H1 (cell line): ENCODE results near the gene AMMECR1L. TPM values are rescaled to one million over a fixed set of nuclear protein-coding genes. Genes with fewer than 3 reads are reported as not detected.

Source experiments
- CTCF ChIA-PET: fragments of 300-600 bp; sonication (Branson Sonifier 250); formaldehyde crosslinking; loops from one replicate; lab custom pipeline; 2021; ENCODE audit not compliant: partially characterized antibody; lab: Charles Lee
- POLR2A ChIA-PET: fragments of 300-600 bp; sonication (Branson Sonifier 250); formaldehyde crosslinking; loops from one replicate; lab custom pipeline; 2021; ENCODE audit warnings: inconsistent platforms; ENCODE audit not compliant: partially characterized antibody; lab: Charles Lee
- DNase-seq, 2 experiments: peaks; one replicate each; pipeline versions ENCODE4 v3.0.0 to v3.0.0-alpha.2; 2010 to 2022; ENCODE audit warnings: low spot score in 2 of 2, low read depth in 1 of 2, mixed read lengths in 1 of 2
- FAIRE-seq: peaks from 2 replicates; lab custom pipeline; 2011; peaks lifted over from hg19 to GRCh38; lab: Jason Lieb, UNC
- H2AFZ ChIP-seq: 2 replicates; pipeline ENCODE4 v1.8.1; 2012; ENCODE audit warnings: low read length, inconsistent platforms
- H2AK5ac ChIP-seq: 2 replicates; pipeline ENCODE4 v1.6.1; 2013; ENCODE audit warnings: low read depth, low read length
- H2BK120ac ChIP-seq: replicated peaks from 2 replicates; pipeline ENCODE3; 2013; ENCODE audit warnings: low read depth, low read length, inconsistent platforms
- H2BK12ac ChIP-seq: 2 replicates; pipeline ENCODE4 v1.6.1; 2013; ENCODE audit warnings: low read depth, low read length
- H2BK15ac ChIP-seq: 2 replicates; pipeline ENCODE4 v1.6.1; 2013; ENCODE audit warnings: low read length
- H2BK20ac ChIP-seq: 2 replicates; pipeline ENCODE4 v1.6.1; 2013; ENCODE audit warnings: low read length
- H2BK5ac ChIP-seq: 2 replicates; pipeline ENCODE4 v1.6.1; 2013; ENCODE audit warnings: low read depth, low read length
- H3K14ac ChIP-seq: 2 replicates; pipeline ENCODE4 v1.6.1; 2013; ENCODE audit warnings: inconsistent platforms; ENCODE audit not compliant: insufficient read length
- H3K18ac ChIP-seq: 2 replicates; pipeline ENCODE4 v1.6.1; 2013; ENCODE audit warnings: low read length; ENCODE audit errors: extremely low read depth
- H3K23ac ChIP-seq: 2 replicates; pipeline ENCODE4 v1.6.1; 2013; ENCODE audit warnings: inconsistent platforms; ENCODE audit not compliant: insufficient read length
- H3K23me2 ChIP-seq: 2 replicates; pipeline ENCODE4 v1.6.1; 2013; ENCODE audit warnings: low read depth, low read length
- H3K27ac ChIP-seq: 2 replicates; pipeline ENCODE4 v1.6.1; 2011; ENCODE audit warnings: low read depth, low read length, inconsistent platforms
- H3K27me3 ChIP-seq, 4 experiments: replicated peaks in 1 of 4; 1 replicate in 1 of 4; 2 replicates in 3 of 4; pipeline versions ENCODE4 v1.6.1 to v1.8.1; 2011 to 2013; ENCODE audit warnings: low read length in 3 of 4, mild to moderate bottlenecking in 3 of 4, inconsistent platforms in 2 of 4, mixed read lengths in 2 of 4, moderate library complexity in 1 of 4; ENCODE audit not compliant: control insufficient read depth in 3 of 4, insufficient read depth in 3 of 4; ENCODE audit errors: extremely low read depth in 1 of 4
- H3K36me3 ChIP-seq, 4 experiments: 2 replicates each; pipeline versions ENCODE4 v1.6.1 to v1.8.1; 2011 to 2013; ENCODE audit warnings: mild to moderate bottlenecking in 4 of 4, low read length in 3 of 4, moderate library complexity in 2 of 4, control low read depth in 1 of 4, inconsistent platforms in 1 of 4; ENCODE audit not compliant: insufficient read depth in 4 of 4, control insufficient read depth in 2 of 4
- H3K4ac ChIP-seq: replicated peaks from 2 replicates; pipeline ENCODE3; 2013; ENCODE audit warnings: low read length, low read depth, mixed read lengths, inconsistent platforms; ENCODE audit not compliant: insufficient read length
- H3K4me1 ChIP-seq, 4 experiments: replicated peaks in 1 of 4; 1 replicate in 1 of 4; 2 replicates in 3 of 4; pipeline versions ENCODE4 v1.6.1 to v1.8.1; 2011 to 2013; ENCODE audit warnings: low read length in 3 of 4, inconsistent platforms in 2 of 4, mixed read lengths in 1 of 4; ENCODE audit not compliant: insufficient read depth in 4 of 4, control insufficient read depth in 3 of 4
- H3K4me2 ChIP-seq, 2 experiments: 2 replicates each; pipeline versions ENCODE4 v1.6.1 to v1.8.1; 2011 to 2013; ENCODE audit warnings: low read depth in 2 of 2, low read length in 2 of 2, control low read depth in 1 of 2, inconsistent platforms in 1 of 2, mild to moderate bottlenecking in 1 of 2; ENCODE audit not compliant: insufficient read depth in 1 of 2
- H3K4me3 ChIP-seq, 4 experiments: fragments of 200-600, 300-600 bp in 1 of 4; sonication (generic), shearing (Covaris generic), sonication (Bioruptor Twin) in 1 of 4; 2 replicates each; pipeline versions ENCODE4 v1.5.1 to v1.8.1; 2011 to 2016; ENCODE audit warnings: low read length in 4 of 4, low read depth in 3 of 4, control low read depth in 2 of 4, inconsistent platforms in 2 of 4, mild to moderate bottlenecking in 2 of 4, mixed read lengths in 1 of 4, moderate library complexity in 1 of 4; ENCODE audit not compliant: insufficient read depth in 2 of 4; ENCODE audit errors: extremely low read depth in 1 of 4
- H3K56ac ChIP-seq: replicated peaks from 2 replicates; pipeline ENCODE3; 2013; ENCODE audit warnings: low read depth, mild to moderate bottlenecking, mixed read lengths, low read length, inconsistent platforms; ENCODE audit not compliant: insufficient read length
- H3K79me1 ChIP-seq: 2 replicates; pipeline ENCODE4 v1.6.1; 2013; ENCODE audit warnings: low read depth, low read length, control low read depth
- H3K79me2 ChIP-seq, 2 experiments: 2 replicates each; pipeline versions ENCODE4 v1.6.1 to v1.8.1; 2012 to 2013; ENCODE audit warnings: low read length in 2 of 2, mild to moderate bottlenecking in 2 of 2, inconsistent platforms in 1 of 2; ENCODE audit not compliant: insufficient read depth in 2 of 2, control insufficient read depth in 1 of 2
- H3K9ac ChIP-seq, 4 experiments: replicated peaks in 1 of 4; 1 replicate in 1 of 4; 2 replicates in 3 of 4; pipeline versions ENCODE4 v1.6.1 to v1.8.1; 2011 to 2013; ENCODE audit warnings: low read depth in 3 of 4, low read length in 3 of 4, control low read depth in 2 of 4, mild to moderate bottlenecking in 2 of 4, moderate library complexity in 2 of 4, inconsistent platforms in 1 of 4; ENCODE audit errors: extremely low read depth in 1 of 4
- H3K9me3 ChIP-seq, 2 experiments: 2 replicates each; pipeline versions ENCODE4 v1.6.1 to v1.8.1; 2012 to 2013; ENCODE audit warnings: mild to moderate bottlenecking in 2 of 2, moderate library complexity in 2 of 2, control low read depth in 1 of 2, inconsistent platforms in 1 of 2, low read depth in 1 of 2, low read length in 1 of 2, mixed read lengths in 1 of 2; ENCODE audit not compliant: insufficient read depth in 2 of 2
- H4K20me1 ChIP-seq, 2 experiments: replicated peaks in 1 of 2; 2 replicates each; pipeline versions ENCODE3 to v1.8.1; 2011 to 2013; ENCODE audit warnings: inconsistent platforms in 2 of 2, low read length in 2 of 2, mild to moderate bottlenecking in 1 of 2; ENCODE audit not compliant: insufficient read depth in 2 of 2, control insufficient read depth in 1 of 2
- H4K5ac ChIP-seq: 2 replicates; pipeline ENCODE4 v1.6.1; 2013; ENCODE audit warnings: low read length, low read depth, mixed read lengths, inconsistent platforms; ENCODE audit not compliant: insufficient read length
- H4K8ac ChIP-seq: 2 replicates; pipeline ENCODE4 v1.8.0; 2013; ENCODE audit warnings: mild to moderate bottlenecking, moderate library complexity, low read length, inconsistent platforms; ENCODE audit not compliant: insufficient read depth; ENCODE audit errors: extremely low read depth
- H4K91ac ChIP-seq: replicated peaks from 2 replicates; pipeline ENCODE3; 2013; ENCODE audit warnings: low read length, mixed read lengths, inconsistent platforms; ENCODE audit not compliant: insufficient read length
- CHD2 ChIP-seq: IDR thresholded peaks from 2 replicates; pipeline ENCODE4 v1.6.1; 2012; ENCODE audit warnings: low read length, improper control_type of control experiment
- MAX ChIP-seq: IDR thresholded peaks from 2 replicates; pipeline ENCODE4 v1.6.1; 2012; ENCODE audit warnings: inconsistent platforms
- SIRT6 ChIP-seq: IDR thresholded peaks from one replicate; pipeline ENCODE4 v1.7.1; 2012; ENCODE audit warnings: low read length, inconsistent platforms
- WGBS, 2 experiments: shearing (Covaris generic) in 1 of 2; methylation state at CpG; one replicate each; pipeline versions ENCODE4 v1.1.6 to v1.1.7; 2013 to 2015; ENCODE audit warnings: low lambda C conversion rate in 2 of 2, mixed read lengths in 2 of 2, inconsistent platforms in 1 of 2, low coverage in 1 of 2, missing lambda C conversion rate in 1 of 2; ENCODE audit not compliant: insufficient replicate concordance in 2 of 2, insufficient coverage in 1 of 2, insufficient read length in 1 of 2; ENCODE audit errors: extremely low coverage in 1 of 2, missing lambda C conversion rate in 1 of 2; 5-methylcytosine and 5-hydroxymethylcytosine counted together
- polyA plus RNA-seq, 7 experiments: library from polyadenylated mRNA; depleted of rRNA in 3 of 7; stranded (reverse) in 5 of 7; unstranded in 2 of 7; fragments of >200 nt in 5 of 7; fragments of 200-250 nt in 2 of 7; gene quantifications; 1 replicate in 5 of 7; 2 replicates in 1 of 7; 4 replicates in 1 of 7; pipeline versions ENCODE4 v1.2.1 to v1.2.3, GENCODE V29; 2011 to 2013; ENCODE audit warnings: missing spikeins in 2 of 7, mixed read lengths in 2 of 7
- total RNA-seq: library from RNA; stranded (reverse); fragmentation: NEBNext Ultra II Directional; extraction: Animal tissue kit (Norgen Biotek cat#: 25700); gene quantifications from 2 replicates; pipeline ENCODE4 v1.2.1, GENCODE V29; 2021

AMMECR1L gene
- total and polyA plus RNA-seq, 2 of the 8 experiments (the other 6 are each of a cell fraction or from before 2014, with no cell fraction given): 10.1 to 18.8 TPM

DNA sequence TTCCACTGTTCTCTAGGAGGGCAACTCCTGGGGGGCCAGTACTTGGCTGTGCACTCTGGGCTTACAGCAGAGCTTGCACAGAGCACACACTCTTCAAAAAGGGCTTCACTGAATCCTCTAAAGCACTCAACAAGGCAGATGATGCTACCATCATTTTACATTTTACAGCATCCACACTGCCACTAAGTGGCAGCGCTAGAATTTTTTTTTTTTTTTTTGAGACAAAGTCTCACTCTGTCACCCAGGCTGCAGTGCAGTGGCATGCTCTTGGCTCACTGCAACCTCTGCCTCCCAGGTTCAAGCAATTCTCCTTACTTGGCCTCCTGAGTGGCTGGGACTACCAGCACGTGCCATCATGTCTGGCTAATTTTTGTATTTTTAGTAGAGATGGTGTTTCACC, 8.6 kb downstream of the AMMECR1L start:
- Histone ChIP-seq H4K20me1 (peaks cover 11 to 17% of the 10 kb centered on the region in 2 experiments), H2BK20ac (no peak overlapping the region), H4K8ac (no peak overlapping the region), H2BK12ac (no peak overlapping the region), H3K4me3 (no peak overlapping the region), H3K79me1 (peaks cover 16% of the 10 kb centered on the region), H3K4me1 (peaks cover 0 to 5% (median 0%) of the 10 kb centered on the region in 4 experiments; a peak in 1 of 7 replicates), H3K9ac (no peak overlapping the region), H3K4ac (no peak overlapping the region), H3K18ac (no peak overlapping the region), H2BK5ac (no peak overlapping the region), H2AK5ac (no peak overlapping the region), H3K79me2 (peaks cover 9 to 91% of the 10 kb centered on the region in 2 experiments), H4K91ac (no peak overlapping the region), H3K27me3 (no peaks in the 10 kb centered on the region), H2AFZ (no peak overlapping the region), H3K23me2 (no peaks in the 10 kb centered on the region), H3K36me3 (peaks cover 9 to 39% (median 22%) of the 10 kb centered on the region in 4 experiments), H3K14ac (no peak overlapping the region), H2BK120ac (no peak overlapping the region), H3K27ac (no peak overlapping the region), H3K23ac (no peak overlapping the region), H2BK15ac (no peak overlapping the region), H4K5ac (no peak overlapping the region), H3K4me2 (no peak overlapping the region), H3K9me3 (no peaks in the 10 kb centered on the region), H3K56ac (no peak overlapping the region)
- no peak for FAIRE-seq
- no peak for DNase-seq
- POLR2A ChIA-PET: interaction anchor here (0.5 to 0.9 kb wide), 3 partner anchors 10 to 127 kb away, joined by 3 to 4 read pairs (median 3); no protein-coding TSS in a partner anchor
- CTCF ChIA-PET: interaction anchor here (0.7 kb wide), 2 partner anchors 29 to 366 kb away, joined by 3 read pairs; no protein-coding TSS in a partner anchor
- WGBS, 2 experiments: 86% methylated on average over 2 of the region's 2 CpGs; no CpG with 5 or more reads in 1 of the 2 experiments
- TF ChIP-seq SIRT6: no peak
- TF ChIP-seq CHD2: no peak
- no peak for TF ChIP-seq MAX
